A549 (cell line): Measurements from ENCODE around the gene APOBR. TPM values are rescaled to one million over a fixed set of nuclear protein-coding genes. Genes with fewer than 3 reads are reported as not detected.

Experiments
- ATAC-seq, 2 experiments: fragments of 200-7000 bp in 1 of 2; fragments of >200 bp in 1 of 2; cut with Nextera tagmentation in 1 of 2; cut with Tn5 transposase in 1 of 2; 3 replicates each; pipeline versions ENCODE4 v1.8.0 to v1.9.1; 2018 to 2020; ENCODE audit warnings: mild to moderate bottlenecking in 1 of 2, moderate library complexity in 1 of 2
- CTCF ChIA-PET: fragments of 300-600 bp; sonication (Branson Sonifier 250); formaldehyde crosslinking; extraction: SDS; loops from one replicate; lab custom pipeline; 2021; ENCODE audit warnings: antibody characterized with exemption, inconsistent platforms; lab: Yijun Ruan, JAX
- POLR2A ChIA-PET: fragments of 350-600 bp; formaldehyde crosslinking; extraction: SDS; loops from one replicate; lab custom pipeline; 2021; ENCODE audit warnings: antibody characterized with exemption, inconsistent platforms; lab: Yijun Ruan, JAX
- DNase-seq, 2 experiments: peaks; one replicate each; pipeline versions ENCODE4 v3.0.0 to v3.0.0-alpha.2; 2011 to 2016; ENCODE audit warnings: low read depth in 1 of 2, low spot score in 1 of 2
- FAIRE-seq: peaks from 2 replicates; lab custom pipeline; 2011; peaks lifted over from hg19 to GRCh38; lab: Jason Lieb, UNC
- H3K27ac ChIP-seq, 2 experiments: fragments of >200 bp; sonication (Bioruptor Twin); formaldehyde crosslinking; 3 replicates each; pipeline ENCODE4 v1.5.1; 2016 to 2017
- H3K4me1 ChIP-seq: fragments of >200 bp; sonication (Bioruptor Twin); formaldehyde crosslinking; 3 replicates; pipeline ENCODE4 v1.6.1; 2016
- H3K4me2 ChIP-seq: fragments of >200 bp; sonication (Bioruptor Twin); formaldehyde crosslinking; 3 replicates; pipeline ENCODE4 v1.6.1; 2016
- H3K4me3 ChIP-seq: fragments of >200 bp; sonication (Bioruptor Twin); formaldehyde crosslinking; 3 replicates; pipeline ENCODE4 v1.5.1; 2016
- H3K9me3 ChIP-seq: fragments of >200 bp; sonication (Bioruptor Twin); formaldehyde crosslinking; 3 replicates; pipeline ENCODE4 v1.6.1; 2016
- CBX2 ChIP-seq: fragments of 200-600 bp; sonication (generic); IDR thresholded peaks from 2 replicates; pipeline ENCODE4 v1.6.1; 2016; ENCODE audit warnings: low read depth, mild to moderate bottlenecking, borderline replicate concordance
- CBX8 ChIP-seq: fragments of 200-600 bp; sonication (generic); IDR thresholded peaks from 2 replicates; pipeline ENCODE4 v1.6.1; 2016
- CEBPB ChIP-seq, 2 experiments: fragments of >200 bp in 1 of 2; sonication (Bioruptor Twin) in 1 of 2; formaldehyde crosslinking in 1 of 2; IDR thresholded peaks; 2 replicates each; pipeline ENCODE4 v1.6.1; 2012 to 2016
- EHF ChIP-seq: fragments of 250-450 bp; sonication (Bioruptor Pico); IDR thresholded peaks from 2 replicates; pipeline ENCODE4 v1.5.0; 2020; ENCODE audit warnings: mild to moderate bottlenecking
- ESRRA ChIP-seq: fragments of 150-350 bp; IDR thresholded peaks from 2 replicates; pipeline ENCODE4 v1.6.1; 2014; ENCODE audit warnings: mild to moderate bottlenecking, low read length, borderline replicate concordance
- FOSL2 ChIP-seq, 2 experiments: fragments of 450-650 bp in 1 of 2; fragments of >200 bp in 1 of 2; sonication (Bioruptor Twin) in 1 of 2; formaldehyde crosslinking; IDR thresholded peaks; 2 replicates each; pipeline versions ENCODE4 v1.5.0 to v1.6.1; 2016 to 2020; ENCODE audit warnings: mild to moderate bottlenecking in 1 of 2, moderate library complexity in 1 of 2
- FOXS1 ChIP-seq: fragments of 250-450 bp; sonication (Bioruptor Pico); IDR thresholded peaks from 2 replicates; pipeline ENCODE4 v1.5.0; 2020; ENCODE audit warnings: mild to moderate bottlenecking, moderate library complexity
- GATA3 ChIP-seq: IDR thresholded peaks from 2 replicates; pipeline ENCODE4 v1.6.1; 2012; ENCODE audit warnings: borderline replicate concordance
- HEYL ChIP-seq: fragments of 250-450 bp; sonication (Bioruptor Pico); IDR thresholded peaks from 2 replicates; pipeline ENCODE4 v1.8.0; 2021; ENCODE audit warnings: mild to moderate bottlenecking, moderate library complexity
- HOXB5 ChIP-seq: fragments of 250-450 bp; sonication (Bioruptor Pico); IDR thresholded peaks from 2 replicates; pipeline ENCODE4 v1.5.0; 2020; ENCODE audit warnings: mild to moderate bottlenecking, moderate library complexity
- JUN ChIP-seq, 2 experiments: fragments of >200 bp; sonication (Bioruptor Twin); formaldehyde crosslinking; IDR thresholded peaks; 2 replicates in 1 of 2; 3 replicates in 1 of 2; pipeline ENCODE4 v1.6.1; 2016 to 2017
- JUNB ChIP-seq: fragments of >200 bp; sonication (Bioruptor Twin); formaldehyde crosslinking; IDR thresholded peaks from 2 replicates; pipeline ENCODE4 v1.6.1; 2016
- KDM1A ChIP-seq: fragments of 200-600 bp; sonication (generic); IDR thresholded peaks from 2 replicates; pipeline ENCODE4 v1.6.1; 2016; ENCODE audit warnings: low read depth, mild to moderate bottlenecking
- MAZ ChIP-seq: fragments of 150-350 bp; IDR thresholded peaks from 2 replicates; pipeline ENCODE4 v1.6.1; 2014; ENCODE audit warnings: antibody characterized with exemption, low read depth, low read length, borderline replicate concordance
- MYC ChIP-seq: IDR thresholded peaks from 2 replicates; pipeline ENCODE4 v1.6.1; 2012; ENCODE audit warnings: mild to moderate bottlenecking, inconsistent platforms, low read length, improper control_type of control experiment, borderline replicate concordance
- NFE2L2 ChIP-seq: fragments of 150-350 bp; conservative IDR thresholded peaks from 2 replicates; pipeline ENCODE4 v1.6.1; 2014; ENCODE audit warnings: low read length
- PHF8 ChIP-seq: fragments of 200-600 bp; sonication (generic); IDR thresholded peaks from 2 replicates; pipeline ENCODE4 v1.6.1; 2016; ENCODE audit warnings: low read depth, mild to moderate bottlenecking, antibody characterized with exemption, moderate library complexity, borderline replicate concordance
- RAD21 ChIP-seq, 2 experiments: fragments of >200 bp in 1 of 2; sonication (Bioruptor Twin) in 1 of 2; formaldehyde crosslinking in 1 of 2; IDR thresholded peaks in 1 of 2; conservative IDR thresholded peaks in 1 of 2; 2 replicates in 1 of 2; 3 replicates in 1 of 2; pipeline ENCODE4 v1.6.1; 2012 to 2018; ENCODE audit warnings: inconsistent platforms in 1 of 2
- RARB ChIP-seq: fragments of 250-450 bp; sonication (Bioruptor Pico); IDR thresholded peaks from 2 replicates; pipeline ENCODE4 v1.8.0; 2021; ENCODE audit warnings: mild to moderate bottlenecking, moderate library complexity
- RFX5 ChIP-seq: fragments of 450-650 bp; IDR thresholded peaks from 2 replicates; pipeline ENCODE4 v1.7.1; 2014; ENCODE audit warnings: antibody characterized with exemption, mild to moderate bottlenecking, moderate library complexity
- SMC3 ChIP-seq: fragments of >200 bp; sonication (Bioruptor Twin); formaldehyde crosslinking; IDR thresholded peaks from 3 replicates; pipeline ENCODE4 v1.6.1; 2018; ENCODE audit warnings: inconsistent platforms
- SREBF2 ChIP-seq: fragments of 450-650 bp; IDR thresholded peaks from 2 replicates; pipeline ENCODE4 v1.6.1; 2014; ENCODE audit warnings: mild to moderate bottlenecking, moderate library complexity
- TFCP2L1 ChIP-seq: fragments of 250-450 bp; sonication (Bioruptor Pico); IDR thresholded peaks from 2 replicates; pipeline ENCODE4 v1.5.0; 2021; ENCODE audit warnings: mild to moderate bottlenecking
- ZFP36 ChIP-seq: fragments of 450-650 bp; IDR thresholded peaks from 2 replicates; pipeline ENCODE4 v1.6.1; 2014; ENCODE audit warnings: borderline replicate concordance; ENCODE audit not compliant: partially characterized antibody
- WGBS: methylation state at CpG from one replicate; pipeline ENCODE4 v1.1.6; 2017; ENCODE audit errors: missing lambda C conversion rate; 5-methylcytosine and 5-hydroxymethylcytosine counted together
- polyA plus RNA-seq, 4 experiments: library from polyadenylated mRNA; depleted of rRNA in 3 of 4; stranded (reverse); fragments of >200 nt; fragmentation: RNase III in 1 of 4; extraction: RNeasy Plus Mini Kit Qiagen cat#74134 plus additional on column Dnase treatment in 1 of 4; gene quantifications; 2 replicates in 3 of 4; 3 replicates in 1 of 4; pipeline ENCODE4 v1.2.3, GENCODE V29; 2011 to 2017
- TF ChIP-seq, protein P1 (sequence below): fragments of >200 bp; sonication (Bioruptor Twin); formaldehyde crosslinking; IDR thresholded peaks from 2 replicates; pipeline ENCODE4 v1.6.1; 2016
- TF ChIP-seq, protein P2 (sequence below): IDR thresholded peaks from 2 replicates; pipeline ENCODE4 v1.6.1; 2012
- TF ChIP-seq, protein P3 (sequence below): fragments of 450-650 bp; IDR thresholded peaks from 2 replicates; pipeline ENCODE4 v1.6.1; 2014; ENCODE audit warnings: antibody characterized with exemption
- TF ChIP-seq, protein P4 (sequence below): fragments of 150-350 bp; IDR thresholded peaks from 2 replicates; pipeline ENCODE4 v1.6.1; 2014; ENCODE audit warnings: low read depth, mild to moderate bottlenecking, low read length

The APOBR gene
- polyA plus RNA-seq, 2 of the 4 experiments (the other 2 are of a cell fraction): 0.01 to 0.08 TPM

DNA sequence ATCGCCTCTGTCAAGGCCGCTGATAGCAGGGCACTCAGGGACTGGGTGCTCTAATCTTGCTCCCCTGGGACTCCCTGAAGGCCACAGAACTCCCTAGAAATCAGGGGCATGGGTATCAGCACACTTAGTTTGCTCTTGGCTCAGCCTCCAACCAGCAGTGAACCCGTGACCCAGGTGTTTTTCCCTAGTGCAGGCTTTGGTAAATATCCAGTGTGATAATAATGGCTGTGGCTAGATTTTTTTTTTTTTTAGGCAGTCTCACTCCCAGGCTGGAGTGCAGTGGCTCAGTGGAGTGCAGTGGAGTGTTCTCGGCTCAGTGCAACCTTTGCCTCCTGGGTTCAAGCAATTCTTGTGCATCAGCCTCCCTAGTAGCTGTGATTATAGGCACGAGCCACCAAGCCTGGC is 34.0 kb downstream of the APOBR start:
- POLR2A ChIA-PET: no interaction called here
- DNase-seq (no peak), FAIRE-seq (no peak), ATAC-seq (no peak)
- WGBS: 84% methylated on average over 5 of the region's 5 CpGs
- no peak overlapping the region for H3K4me3 ChIP-seq
- H3K27ac ChIP-seq: no peak overlapping the region
- no peak for TF ChIP-seq SREBF2
- TF ChIP-seq RAD21 (conservative IDR thresholded peaks at IDR 0.05 in 1 of 2, IDR thresholded peaks at IDR 0.05 in 1 of 2): no peak
- TF ChIP-seq, protein P1, sequence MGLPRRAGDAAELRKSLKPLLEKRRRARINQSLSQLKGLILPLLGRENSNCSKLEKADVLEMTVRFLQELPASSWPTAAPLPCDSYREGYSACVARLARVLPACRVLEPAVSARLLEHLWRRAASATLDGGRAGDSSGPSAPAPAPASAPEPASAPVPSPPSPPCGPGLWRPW: no peak
- no peak for TF ChIP-seq FOSL2 (IDR thresholded peaks at IDR 0.05)
- no peak for TF ChIP-seq FOSL2 (CRISPR knock-in tag; IDR thresholded peaks at IDR 0.05)
- TF ChIP-seq SMC3: no peak
- TF ChIP-seq CBX8: no peak
- TF ChIP-seq MAZ: no peak
- no peak for TF ChIP-seq FOXS1 (CRISPR knock-in tag)
- TF ChIP-seq GATA3: no peak
- TF ChIP-seq CBX2: no peak
- TF ChIP-seq NFE2L2: no peak
- TF ChIP-seq, protein P2, sequence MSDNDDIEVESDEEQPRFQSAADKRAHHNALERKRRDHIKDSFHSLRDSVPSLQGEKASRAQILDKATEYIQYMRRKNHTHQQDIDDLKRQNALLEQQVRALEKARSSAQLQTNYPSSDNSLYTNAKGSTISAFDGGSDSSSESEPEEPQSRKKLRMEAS: no peak
- H3K4me2 ChIP-seq: no peak overlapping the region
- CTCF ChIA-PET: interaction anchor here (1.1 to 1.6 kb wide), 3 partner anchors 20 to 211 kb away, joined by 3 to 5 read pairs (median 4); no protein-coding TSS in a partner anchor
- peaks cover 25% of the 10 kb centered on the region; the same call in 2 of the 3 replicates for H3K4me1 ChIP-seq
- no peaks in the 10 kb centered on the region for H3K9me3 ChIP-seq

DNA sequence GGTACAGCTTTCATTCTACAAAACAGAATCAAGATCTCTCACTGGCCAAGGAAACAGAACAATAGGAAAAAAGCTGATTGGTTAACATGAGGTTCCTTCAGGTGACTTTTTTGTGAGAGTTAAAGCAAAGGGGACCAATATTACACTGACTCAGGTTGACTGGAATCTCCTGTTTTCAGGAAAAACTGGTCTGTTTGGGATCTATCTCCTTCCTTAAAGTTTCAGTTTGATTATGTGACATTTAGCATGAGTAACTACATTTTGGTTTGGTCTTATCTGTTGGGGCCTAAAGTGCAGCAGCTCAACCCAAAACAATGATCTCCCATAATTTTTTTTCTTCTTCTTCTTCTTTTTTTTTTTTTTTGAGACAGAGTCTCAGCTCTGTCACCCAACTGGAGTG is 34.7 kb downstream of the APOBR start:
- H3K4me1 ChIP-seq: peaks cover 20% of the 10 kb centered on the region; the same call in 2 of the 3 replicates
- CTCF ChIA-PET: interaction anchor here (0.6 to 1.6 kb wide), 4 partner anchors 19 to 212 kb away, joined by 3 to 5 read pairs (median 4); no protein-coding TSS in a partner anchor

DNA sequence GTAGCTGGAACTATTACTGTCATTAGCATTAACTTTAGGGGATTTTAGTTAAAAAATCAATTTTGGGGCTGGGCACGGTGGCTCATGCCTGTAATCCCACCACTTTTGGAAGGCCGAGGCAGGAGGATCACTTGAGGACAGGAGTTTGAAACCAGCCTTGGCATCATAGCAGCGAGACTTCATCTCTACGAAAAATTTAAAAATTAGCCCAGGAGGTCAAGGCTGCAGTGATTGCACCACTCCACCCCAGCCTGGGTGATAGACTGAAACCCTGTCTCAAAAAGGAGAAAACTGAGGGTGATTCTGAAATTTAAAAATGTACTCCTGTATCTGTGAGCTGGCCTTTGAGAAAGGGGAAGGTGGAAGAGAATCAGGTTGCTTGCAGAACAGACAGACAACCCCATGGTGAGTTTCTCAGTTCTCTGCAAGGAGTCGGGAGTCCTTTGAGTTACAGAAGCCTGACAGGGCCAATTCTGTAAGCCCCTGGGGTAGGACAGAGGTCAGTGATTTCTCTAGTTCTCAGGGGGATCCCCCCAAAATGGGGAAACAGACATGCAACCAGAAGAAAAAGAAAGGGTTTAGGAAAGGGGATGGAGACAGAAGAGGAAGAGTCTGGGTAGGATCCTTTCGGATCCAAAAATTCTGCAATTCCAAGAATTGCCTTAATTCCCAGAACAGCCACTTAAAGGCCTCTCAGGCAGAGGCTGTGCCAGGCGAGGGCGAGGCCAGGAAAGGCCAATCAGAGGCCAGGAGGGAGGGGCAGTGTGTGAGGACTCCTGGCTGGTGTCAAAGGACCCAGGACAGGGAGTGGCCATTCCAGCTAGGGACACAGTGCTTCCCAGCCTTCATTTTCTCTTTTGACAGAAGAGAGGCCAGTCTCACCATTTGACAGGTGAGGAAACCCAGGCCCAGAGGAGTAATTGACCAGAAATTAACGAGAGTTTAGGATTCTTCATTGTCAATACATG is 37.6 kb downstream of the APOBR start:
- DNase-seq (peak in 1 of 2 experiments; percentile 66), ATAC-seq (peak; percentile 83 to 93), FAIRE-seq (no peak)
- Histone ChIP-seq H3K9me3 (no peaks in the 10 kb centered on the region), H3K4me2 (no peak overlapping the region), H3K4me3 (no peak overlapping the region), H3K27ac (no peak overlapping the region), H3K4me1 (peaks cover 8% of the 10 kb centered on the region; the same call in 2 of the 3 replicates)
- no peak for TF ChIP-seq CBX8
- TF ChIP-seq EHF (CRISPR knock-in tag): no peak
- no peak for TF ChIP-seq JUNB
- TF ChIP-seq, protein P3, sequence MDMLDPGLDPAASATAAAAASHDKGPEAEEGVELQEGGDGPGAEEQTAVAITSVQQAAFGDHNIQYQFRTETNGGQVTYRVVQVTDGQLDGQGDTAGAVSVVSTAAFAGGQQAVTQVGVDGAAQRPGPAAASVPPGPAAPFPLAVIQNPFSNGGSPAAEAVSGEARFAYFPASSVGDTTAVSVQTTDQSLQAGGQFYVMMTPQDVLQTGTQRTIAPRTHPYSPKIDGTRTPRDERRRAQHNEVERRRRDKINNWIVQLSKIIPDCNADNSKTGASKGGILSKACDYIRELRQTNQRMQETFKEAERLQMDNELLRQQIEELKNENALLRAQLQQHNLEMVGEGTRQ: no peak
- TF ChIP-seq RARB (CRISPR knock-in tag): no peak
- TF ChIP-seq TFCP2L1: no peak
- no peak for TF ChIP-seq MAZ
- 68% methylated on average over 9 of the region's 9 CpGs for WGBS
- ChIA-PET POLR2A (no interaction called here), CTCF (no interaction called here)

More for the DNA sequence above, 34.7 kb downstream of the APOBR start:
- DNase-seq (no peak), ATAC-seq (no peak), FAIRE-seq (no peak)
- POLR2A ChIA-PET: no interaction called here
- Histone ChIP-seq H3K4me2 (no peak overlapping the region), H3K9me3 (no peaks in the 10 kb centered on the region), H3K4me3 (no peak overlapping the region), H3K27ac (no peak overlapping the region)
- TF ChIP-seq PHF8 (no peak), HOXB5 (CRISPR knock-in tag) (no peak), ZFP36 (no peak), CEBPB (IDR thresholded peaks at IDR 0.05) (no peak), FOSL2 (IDR thresholded peaks at IDR 0.05) (no peak), FOSL2 (CRISPR knock-in tag; IDR thresholded peaks at IDR 0.05) (no peak), RFX5 (no peak), KDM1A (no peak), ESRRA (no peak), JUN (IDR thresholded peaks at IDR 0.05) (no peak), MYC (no peak), RARB (CRISPR knock-in tag) (no peak), HEYL (CRISPR knock-in tag) (no peak)
- TF ChIP-seq, protein P4, sequence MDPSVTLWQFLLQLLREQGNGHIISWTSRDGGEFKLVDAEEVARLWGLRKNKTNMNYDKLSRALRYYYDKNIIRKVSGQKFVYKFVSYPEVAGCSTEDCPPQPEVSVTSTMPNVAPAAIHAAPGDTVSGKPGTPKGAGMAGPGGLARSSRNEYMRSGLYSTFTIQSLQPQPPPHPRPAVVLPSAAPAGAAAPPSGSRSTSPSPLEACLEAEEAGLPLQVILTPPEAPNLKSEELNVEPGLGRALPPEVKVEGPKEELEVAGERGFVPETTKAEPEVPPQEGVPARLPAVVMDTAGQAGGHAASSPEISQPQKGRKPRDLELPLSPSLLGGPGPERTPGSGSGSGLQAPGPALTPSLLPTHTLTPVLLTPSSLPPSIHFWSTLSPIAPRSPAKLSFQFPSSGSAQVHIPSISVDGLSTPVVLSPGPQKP: no peak
